H7 (cell line): ENCODE data around the gene RGCC. TPM values are rescaled to one million over a fixed set of nuclear protein-coding genes. Genes with fewer than 3 reads are reported as not detected.
"Not testable (repeated sequence)": the region's sequence is repeated elsewhere in the genome, so short reads cannot be mapped to it uniquely, and the experiment has no call there.

Experiments
- DNase-seq: peaks from one replicate; pipeline ENCODE4 v3.0.0; 2012
- H3K27me3 ChIP-seq: 2 replicates; pipeline ENCODE4 v1.6.0; 2011; ENCODE audit warnings: mild to moderate bottlenecking, low read length; ENCODE audit not compliant: control insufficient read depth, insufficient read depth
- H3K36me3 ChIP-seq: replicated peaks from 2 replicates; pipeline ENCODE4 v1.5.1; 2011; ENCODE audit warnings: low read length; ENCODE audit not compliant: control insufficient read depth, insufficient read depth
- H3K4me3 ChIP-seq: 2 replicates; pipeline ENCODE4 v1.5.1; 2011; ENCODE audit warnings: low read depth, mild to moderate bottlenecking, control low read depth, low read length, moderate library complexity; ENCODE audit not compliant: insufficient read depth
- total RNA-seq: library from RNA; depleted of rRNA; stranded (reverse); fragments of >200 nt; shearing (Covaris generic); gene quantifications from 2 replicates; pipeline ENCODE4 v1.2.3, GENCODE V29; 2014

Gene RGCC
- total RNA-seq, 1 experiment from 2014 or later = 1.0 TPM

DNA sequence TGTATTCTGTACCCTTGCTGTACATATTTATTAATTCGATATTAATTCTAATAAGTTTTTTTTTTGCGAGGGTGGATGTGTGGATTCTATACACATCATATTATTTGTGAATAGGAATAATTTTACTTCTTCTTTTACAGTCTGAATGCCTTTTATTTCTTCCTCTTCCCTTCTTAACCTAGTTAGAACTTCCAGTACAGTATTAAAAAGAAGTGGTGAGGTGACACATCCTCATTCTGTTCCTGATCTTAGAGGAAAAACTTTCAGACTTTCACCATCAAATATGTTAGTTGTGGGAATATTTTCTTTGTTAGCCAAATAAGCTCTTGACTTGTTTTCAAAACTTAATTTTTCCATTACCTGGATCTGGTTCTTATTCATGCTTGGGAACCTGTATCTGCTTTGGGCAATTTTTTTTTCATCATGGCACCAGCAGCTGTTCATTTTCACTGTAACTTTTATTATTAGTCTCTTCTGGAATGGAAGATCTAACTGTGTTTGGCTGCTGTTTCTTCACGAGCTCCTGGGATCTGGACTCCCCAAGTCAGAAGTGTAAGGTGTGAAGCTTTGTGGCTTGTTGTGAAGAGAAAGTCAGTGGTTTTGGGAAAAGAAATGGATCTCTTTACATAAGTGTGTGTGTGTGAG lies 33.1 kb downstream of the RGCC start:
- no peaks in the 10 kb centered on the region for H3K36me3 ChIP-seq
- H3K4me3 ChIP-seq = no peak overlapping the region
- no peaks in the 10 kb centered on the region for H3K27me3 ChIP-seq
- no peak for DNase-seq

GRCh38 chr13:41491436-41491835 lies 34.1 kb downstream of the RGCC start:
- no peak for DNase-seq
- no peak overlapping the region for H3K4me3 ChIP-seq
- no peaks in the 10 kb centered on the region for H3K36me3 ChIP-seq
- no peaks in the 10 kb centered on the region for H3K27me3 ChIP-seq

DNA sequence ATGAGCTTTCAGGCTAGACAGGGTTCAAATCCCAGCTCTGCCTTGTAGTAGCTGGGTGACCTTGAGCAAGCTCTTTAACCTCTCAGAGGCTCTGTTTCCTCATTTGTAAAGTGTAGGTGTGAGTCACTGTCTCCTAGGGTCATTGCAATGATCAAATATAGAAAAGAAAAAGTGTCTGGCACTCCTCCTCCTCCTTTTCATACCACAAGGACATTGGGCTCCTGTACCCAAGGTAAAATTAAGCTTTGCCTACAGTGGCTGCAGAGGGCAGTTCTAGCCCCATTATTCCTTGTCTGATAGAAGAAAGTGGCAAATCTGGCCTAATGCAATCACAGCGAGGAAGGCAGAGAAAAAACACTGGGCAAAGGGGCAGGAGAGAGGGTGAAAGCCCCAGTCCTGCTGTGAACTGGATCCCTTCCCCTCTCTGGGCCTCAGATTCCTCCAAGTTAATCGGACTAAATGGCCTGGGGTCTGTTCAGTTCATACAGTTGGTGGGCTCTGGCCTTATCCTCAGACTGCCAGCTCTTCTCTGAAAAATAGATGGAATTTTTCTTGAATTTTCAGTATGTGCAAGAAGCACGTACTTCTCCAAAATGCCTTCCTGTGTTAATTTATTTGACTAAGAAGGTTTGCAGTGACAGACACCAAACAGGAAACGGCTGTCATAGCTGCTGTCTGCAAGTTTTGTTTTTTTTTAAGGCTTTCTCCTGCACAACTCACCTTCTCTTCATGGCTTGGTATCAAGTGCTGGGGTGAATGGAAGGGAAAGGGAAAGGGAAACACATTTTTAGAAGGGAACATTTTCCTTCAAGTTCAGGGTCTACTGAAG lies 35.3 kb downstream of the RGCC start:
- H3K4me3 ChIP-seq = no peak overlapping the region
- no peaks in the 10 kb centered on the region for H3K36me3 ChIP-seq
- no peaks in the 10 kb centered on the region for H3K27me3 ChIP-seq
- no peak for DNase-seq

- no peak for DNase-seq
- H3K27me3 ChIP-seq = no peaks in the 10 kb centered on the region
Observed at GRCh38 chr13:41494202-41494601, 36.9 kb downstream of the RGCC start.

DNA sequence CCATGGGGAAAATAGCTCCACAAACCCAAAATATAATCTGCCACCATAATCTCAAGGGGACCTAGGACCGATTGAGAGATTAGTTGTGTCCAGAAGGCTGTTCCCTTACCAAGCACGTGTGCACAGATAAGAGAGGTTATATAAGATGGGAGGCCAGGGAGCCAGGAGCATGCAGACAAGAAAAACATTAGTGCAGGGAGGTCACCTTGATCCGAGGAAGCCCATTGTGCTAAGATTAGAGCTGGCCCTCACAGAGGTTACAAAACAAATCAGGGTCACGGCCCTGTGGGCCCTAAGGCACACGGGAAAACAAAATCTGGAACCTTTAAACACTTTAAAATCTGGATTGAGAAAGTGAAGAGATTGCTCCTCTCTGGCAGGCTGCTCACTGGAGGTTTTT lies 37.7 kb downstream of the RGCC start:
- no peak for DNase-seq
- Histone ChIP-seq H3K36me3 (no peaks in the 10 kb centered on the region), H3K27me3 (no peaks in the 10 kb centered on the region), H3K4me3 (no peak overlapping the region)

More at GRCh38 chr13:41494202-41494601, 36.9 kb downstream of the RGCC start:
- H3K4me3 ChIP-seq = no peak overlapping the region
- H3K36me3 ChIP-seq = no peaks in the 10 kb centered on the region

DNA sequence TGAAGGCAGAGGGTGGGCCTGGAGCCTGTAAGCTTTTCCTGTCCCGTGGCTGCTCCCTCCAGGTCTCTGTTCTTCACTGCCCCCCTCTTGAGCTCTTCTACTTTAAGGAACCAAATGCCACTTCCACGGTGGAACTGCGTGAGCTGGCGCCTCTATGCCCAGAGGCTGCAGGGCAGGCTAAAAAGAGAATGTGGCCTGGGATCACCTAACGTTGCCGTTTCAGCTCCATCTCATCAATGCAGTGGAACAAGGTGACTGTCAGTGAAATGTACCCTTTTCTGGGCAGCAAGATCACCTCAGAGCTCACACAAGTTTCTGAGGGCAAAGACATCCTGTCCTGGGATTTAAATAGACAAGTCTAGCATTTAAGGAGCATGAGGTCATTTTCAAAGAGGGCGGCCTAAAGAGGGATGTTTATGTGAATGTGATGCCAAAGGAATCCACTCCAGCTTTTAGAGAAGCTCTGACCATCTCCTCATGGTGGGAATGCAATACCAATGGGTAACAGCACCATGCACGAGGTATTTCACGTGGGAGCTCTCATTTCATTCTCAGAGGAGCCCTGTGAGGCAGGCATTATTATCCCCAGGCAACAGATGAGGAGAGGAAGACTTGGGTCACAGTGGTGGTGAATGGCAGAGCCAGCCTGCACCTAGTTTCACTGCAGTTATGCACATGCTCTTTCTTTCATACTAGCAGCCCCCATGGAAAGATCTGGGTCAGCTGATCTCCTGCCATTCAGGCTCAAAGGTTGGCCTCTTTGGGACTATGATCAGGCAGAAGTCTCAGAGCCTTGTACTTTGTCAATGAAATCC lies 39.3 kb downstream of the RGCC start:
- no peaks in the 10 kb centered on the region for H3K27me3 ChIP-seq
- DNase-seq = no peak

GRCh38 chr13:41497436-41497835 lies 40.1 kb downstream of the RGCC start:
- no peaks in the 10 kb centered on the region for H3K27me3 ChIP-seq
- H3K36me3 ChIP-seq = no peaks in the 10 kb centered on the region
- H3K4me3 ChIP-seq = no peak overlapping the region
- no peak for DNase-seq

More for the DNA sequence above, 39.3 kb downstream of the RGCC start:
- Histone ChIP-seq H3K4me3 (no peak overlapping the region), H3K36me3 (no peaks in the 10 kb centered on the region)

DNA sequence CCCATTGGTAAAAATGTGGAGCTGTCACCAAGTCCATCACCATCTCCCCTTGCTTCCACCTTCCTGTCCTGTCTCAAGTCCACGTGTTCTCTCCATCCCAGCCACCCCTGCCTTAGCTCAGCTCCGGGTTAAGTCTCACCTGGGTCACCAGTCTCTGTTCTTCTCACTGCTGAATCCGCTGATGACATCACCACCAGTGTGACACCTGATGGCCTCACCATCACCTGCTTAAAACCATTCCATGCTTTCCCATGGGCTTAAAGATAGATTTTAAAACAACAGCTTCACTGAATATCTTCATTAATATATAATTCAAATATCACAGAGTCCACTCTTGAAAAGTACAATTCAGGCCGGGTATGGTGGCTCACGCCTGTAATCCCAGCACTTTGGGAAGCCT lies 42.1 kb downstream of the RGCC start:
- H3K36me3 ChIP-seq = no peaks in the 10 kb centered on the region
- no peaks in the 10 kb centered on the region for H3K27me3 ChIP-seq
- no peak overlapping the region for H3K4me3 ChIP-seq
- no peak for DNase-seq

- no peaks in the 10 kb centered on the region for H3K36me3 ChIP-seq
- H3K27me3 ChIP-seq = no peaks in the 10 kb centered on the region
- DNase-seq = no peak
- no peak overlapping the region for H3K4me3 ChIP-seq
Observed at GRCh38 chr13:41500511-41500910, 43.2 kb downstream of the RGCC start.

- Histone ChIP-seq H3K4me3 (no peak overlapping the region), H3K36me3 (no peaks in the 10 kb centered on the region), H3K27me3 (no peaks in the 10 kb centered on the region)
- DNase-seq = no peak
Observed at GRCh38 chr13:41501281-41501680, 43.9 kb downstream of the RGCC start.

GRCh38 chr13:41502031-41502430 lies 44.7 kb downstream of the RGCC start:
- Histone ChIP-seq H3K27me3 (no peaks in the 10 kb centered on the region), H3K36me3 (no peaks in the 10 kb centered on the region), H3K4me3 (no peak overlapping the region)
- no peak for DNase-seq

DNA sequence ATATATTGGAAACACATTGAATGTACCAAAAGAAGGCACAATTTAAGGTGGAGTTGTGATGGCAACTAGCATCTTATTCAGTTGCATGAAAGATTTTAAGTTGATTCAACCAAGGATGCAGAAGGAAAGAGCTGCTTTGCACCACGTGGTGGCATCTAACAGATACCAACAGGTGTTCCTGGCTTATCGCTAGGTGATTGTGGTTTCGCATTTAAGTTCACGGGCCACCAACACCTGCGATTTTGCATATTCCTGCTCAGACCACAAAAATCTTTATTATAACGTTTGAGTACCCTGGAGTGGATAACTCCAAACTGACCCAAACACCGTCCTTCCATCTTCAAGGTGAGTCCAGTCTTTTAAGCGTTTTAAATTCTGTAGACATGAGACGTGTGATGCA lies 45.3 kb downstream of the RGCC start:
- DNase-seq = no peak
- Histone ChIP-seq H3K36me3 (no peaks in the 10 kb centered on the region), H3K4me3 (no peak overlapping the region), H3K27me3 (no peaks in the 10 kb centered on the region)

GRCh38 chr13:41503356-41503755 lies 46.0 kb downstream of the RGCC start:
- no peak for DNase-seq
- Histone ChIP-seq H3K36me3 (no peaks in the 10 kb centered on the region), H3K4me3 (no peak overlapping the region), H3K27me3 (no peaks in the 10 kb centered on the region)

DNA sequence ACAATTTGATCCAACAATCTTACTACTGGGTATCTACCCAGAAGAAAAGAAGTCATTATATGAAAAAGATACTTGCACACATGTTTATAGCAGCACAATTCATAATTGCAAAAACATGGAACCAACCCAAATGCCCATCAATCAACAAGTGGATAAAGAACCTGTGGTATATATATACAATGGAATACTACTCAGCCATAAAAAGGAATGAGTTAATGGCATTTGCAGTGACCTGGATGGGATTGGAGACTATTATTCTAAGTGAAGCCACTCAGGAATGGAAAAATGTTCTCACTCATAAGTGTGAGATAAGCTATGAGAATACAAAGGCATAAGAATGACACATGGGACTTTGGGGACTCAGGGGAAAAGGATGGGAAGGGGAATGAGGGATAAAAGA lies 47.3 kb downstream of the RGCC start:
- not testable (repeated sequence) for DNase-seq, H3K27me3 ChIP-seq, H3K4me3 ChIP-seq, H3K36me3 ChIP-seq
